Measurements from ENCODE around the gene SPATA21. TPM values are rescaled to one million over a fixed set of nuclear protein-coding genes. Genes with fewer than 3 reads are reported as not detected.
A peak's percentile ranks its signal among the peaks of the same experiment; 100 is the strongest.

The SPATA21 gene
- total RNA-seq, 1 experiment from 2014 or later, result not detected

GRCh38 chr1:16484931-16485330 lies 47.7 kb upstream of the SPATA21 start:
- H3K56ac ChIP-seq (ENCODE audit: insufficient read length, low read depth, low read length), result no peak overlapping the region
- H2AK5ac ChIP-seq (ENCODE audit: insufficient read length, low read length), result no peak overlapping the region
- no peaks in the 10 kb centered on the region for H4K20me1 ChIP-seq (ENCODE audit: control insufficient read depth, insufficient read depth, insufficient read length)
- Mint-ChIP-seq H3K27ac (peak overlapping the region in 1 of 3 experiments; percentile 47; a peak in 1 of 7 replicates), H3K4me1 (no peaks in the 10 kb centered on the region), H3K27me3 (ENCODE audit: low read depth) (no peaks in the 10 kb centered on the region), H3K4me3 (no peak overlapping the region), H3K9me3 (no peaks in the 10 kb centered on the region; a peak in 1 of 5 replicates), H3K36me3 (ENCODE audit: insufficient read depth in 1 of 3, low read depth in 3 of 3) (peaks cover 8 to 52% (median 38%) of the 10 kb centered on the region in 3 experiments)
- no peaks in the 10 kb centered on the region for H3K79me2 ChIP-seq (ENCODE audit: insufficient read depth, low read length)
- H2BK20ac ChIP-seq (ENCODE audit: low read depth, low read length, poor library complexity, severe bottlenecking), result no peak overlapping the region
- H4K91ac ChIP-seq (ENCODE audit: insufficient read length, low read depth, low read length), result no peak overlapping the region
- H3K18ac ChIP-seq (ENCODE audit: insufficient read length, low read depth, low read length), result no peak overlapping the region
- H2BK5ac ChIP-seq (ENCODE audit: insufficient read length, low read length), result no peak overlapping the region
- H2BK120ac ChIP-seq (ENCODE audit: low read depth, low read length, poor library complexity, severe bottlenecking), result no peak overlapping the region
- H3K14ac ChIP-seq (ENCODE audit: insufficient read depth, low read length), result no peak overlapping the region
- no peak for DNase-seq
- H3K27ac ChIP-seq (ENCODE audit: insufficient read length, low read depth, low read length), result no peak overlapping the region
- H3T11ph ChIP-seq (ENCODE audit: low read length), result no peak overlapping the region
- no peaks in the 10 kb centered on the region for H3K79me1 ChIP-seq (ENCODE audit: insufficient read depth, low read depth, low read length, poor library complexity, severe bottlenecking)
- no peak overlapping the region for H3K23ac ChIP-seq (ENCODE audit: insufficient read length, low read depth, low read length)
- TF ChIP-seq, protein P1, sequence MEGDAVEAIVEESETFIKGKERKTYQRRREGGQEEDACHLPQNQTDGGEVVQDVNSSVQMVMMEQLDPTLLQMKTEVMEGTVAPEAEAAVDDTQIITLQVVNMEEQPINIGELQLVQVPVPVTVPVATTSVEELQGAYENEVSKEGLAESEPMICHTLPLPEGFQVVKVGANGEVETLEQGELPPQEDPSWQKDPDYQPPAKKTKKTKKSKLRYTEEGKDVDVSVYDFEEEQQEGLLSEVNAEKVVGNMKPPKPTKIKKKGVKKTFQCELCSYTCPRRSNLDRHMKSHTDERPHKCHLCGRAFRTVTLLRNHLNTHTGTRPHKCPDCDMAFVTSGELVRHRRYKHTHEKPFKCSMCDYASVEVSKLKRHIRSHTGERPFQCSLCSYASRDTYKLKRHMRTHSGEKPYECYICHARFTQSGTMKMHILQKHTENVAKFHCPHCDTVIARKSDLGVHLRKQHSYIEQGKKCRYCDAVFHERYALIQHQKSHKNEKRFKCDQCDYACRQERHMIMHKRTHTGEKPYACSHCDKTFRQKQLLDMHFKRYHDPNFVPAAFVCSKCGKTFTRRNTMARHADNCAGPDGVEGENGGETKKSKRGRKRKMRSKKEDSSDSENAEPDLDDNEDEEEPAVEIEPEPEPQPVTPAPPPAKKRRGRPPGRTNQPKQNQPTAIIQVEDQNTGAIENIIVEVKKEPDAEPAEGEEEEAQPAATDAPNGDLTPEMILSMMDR (conservative IDR thresholded peaks at IDR 0.05), result no peak
- no peaks in the 10 kb centered on the region for H3K27me3 ChIP-seq (ENCODE audit: insufficient read depth, low read length)
- H2AFZ ChIP-seq (ENCODE audit: low read length), result no peak overlapping the region
- no peak overlapping the region for H3K4me2 ChIP-seq (ENCODE audit: insufficient read depth, insufficient read length, low read length)
- no peak overlapping the region for H2BK12ac ChIP-seq (ENCODE audit: insufficient read length, low read depth, low read length)
- no CpG with 5 or more reads among the region's 6 CpGs for WGBS (ENCODE audit: extremely low coverage, insufficient read length, low lambda C conversion rate)
- H3K9me3 ChIP-seq (ENCODE audit: control insufficient read depth, low read depth, low read length), result no peaks in the 10 kb centered on the region
- no peak overlapping the region for H2BK15ac ChIP-seq (ENCODE audit: low read depth, low read length)
- no peaks in the 10 kb centered on the region for H3K23me2 ChIP-seq (ENCODE audit: insufficient read length, low read depth, low read length, poor library complexity, severe bottlenecking)
- H3K4me1 ChIP-seq (ENCODE audit: insufficient read depth, low read length), result no peaks in the 10 kb centered on the region
- H4K5ac ChIP-seq (ENCODE audit: insufficient read length, low read depth, low read length), result no peak overlapping the region
- no peak overlapping the region for H3K4ac ChIP-seq (ENCODE audit: low read depth, low read length)
- no peak overlapping the region for H4K8ac ChIP-seq (replicated peaks; ENCODE audit: insufficient read length, low read depth, low read length)
- H3K9ac ChIP-seq (ENCODE audit: extremely low read depth, insufficient read length, low read length), result no peak overlapping the region
